ENCODE data around the gene MPV17. TPM values are rescaled to one million over a fixed set of nuclear protein-coding genes. Genes with fewer than 3 reads are reported as not detected.
"Not testable (repeated sequence)": the region's sequence is repeated elsewhere in the genome, so short reads cannot be mapped to it uniquely, and the experiment has no call there.

Gene MPV17
- total RNA-seq, 1 donor from 2014 or later: 71.4 TPM

DNA sequence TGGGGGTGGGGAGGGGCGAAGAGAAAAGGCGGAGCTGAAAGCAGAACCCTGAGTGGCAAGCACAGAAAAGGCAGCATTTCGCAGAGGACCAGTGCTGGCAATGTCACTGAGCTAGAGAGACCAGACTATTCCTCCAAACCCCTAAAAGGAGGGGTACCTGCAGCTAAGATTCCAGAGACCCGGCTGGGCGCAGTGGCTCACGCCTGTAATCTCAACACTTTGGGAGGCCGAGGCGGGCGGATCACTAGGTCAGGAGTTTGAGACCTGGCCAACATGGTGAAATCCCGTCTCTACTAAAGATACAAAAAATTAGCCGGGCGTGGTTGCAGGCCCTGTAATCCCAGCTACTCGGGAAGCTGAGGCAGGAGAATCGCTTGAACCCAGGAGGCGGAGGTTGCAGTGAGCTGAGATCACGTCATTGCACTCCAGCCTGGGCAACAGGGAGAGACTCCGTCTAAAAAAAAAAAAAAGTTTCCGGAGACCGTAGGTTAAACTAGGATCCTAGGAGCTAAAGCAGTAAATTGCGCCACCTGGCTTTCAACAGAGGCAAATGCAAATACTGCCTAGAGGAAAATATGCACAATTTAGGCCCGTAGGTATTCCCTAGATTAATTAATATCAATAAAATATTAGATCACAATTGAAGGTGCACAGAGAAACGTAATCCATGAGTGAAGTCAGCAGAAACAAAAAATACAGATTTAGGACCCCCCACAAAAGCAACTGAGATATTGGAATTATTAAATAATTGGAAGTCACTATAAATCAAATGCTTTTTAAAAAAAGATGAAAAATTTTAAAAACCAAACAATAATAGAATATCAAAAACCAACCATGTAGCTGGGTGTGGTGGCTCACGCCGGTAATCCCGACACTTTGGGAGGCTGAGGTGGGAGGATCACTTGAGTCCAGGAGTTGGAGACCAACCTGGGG lies 19.5 kb downstream of the MPV17 start:
- peak; percentile 85 for DNase-seq (ENCODE audit: low spot score)
- Histone ChIP-seq H3K4me3 (no peak overlapping the region), H4K20me1 (ENCODE audit: low read depth) (peaks cover 23% of the 10 kb centered on the region), H2AFZ (replicated peaks) (peak overlapping the region; percentile 67), H3K79me2 (ENCODE audit: low read depth) (no peaks in the 10 kb centered on the region), H3K27me3 (peaks cover 42% of the 10 kb centered on the region), H3K4me1 (peaks cover 12% of the 10 kb centered on the region), H3K9ac (no peak overlapping the region), H3K36me3 (no peaks in the 10 kb centered on the region), H3F3A (ENCODE audit: low read depth) (peaks cover 6% of the 10 kb centered on the region), H3K9me3 (ENCODE audit: low read depth) (no peaks in the 10 kb centered on the region), H3K27ac (no peak overlapping the region), H3K4me2 (peak overlapping the region; percentile 32)
- no peak overlapping the region for H3K27ac Mint-ChIP-seq
- H3K4me1 Mint-ChIP-seq: no peaks in the 10 kb centered on the region
- no peaks in the 10 kb centered on the region for H3K36me3 Mint-ChIP-seq
- no peaks in the 10 kb centered on the region for H3K9me3 Mint-ChIP-seq
- H3K4me3 Mint-ChIP-seq: no peak overlapping the region
- peaks cover 27% of the 10 kb centered on the region for H3K27me3 Mint-ChIP-seq (ENCODE audit: insufficient read depth, low read depth)
- no peak for TF ChIP-seq EZH2 (IDR thresholded peaks at IDR 0.05)
- TF ChIP-seq, protein P1, sequence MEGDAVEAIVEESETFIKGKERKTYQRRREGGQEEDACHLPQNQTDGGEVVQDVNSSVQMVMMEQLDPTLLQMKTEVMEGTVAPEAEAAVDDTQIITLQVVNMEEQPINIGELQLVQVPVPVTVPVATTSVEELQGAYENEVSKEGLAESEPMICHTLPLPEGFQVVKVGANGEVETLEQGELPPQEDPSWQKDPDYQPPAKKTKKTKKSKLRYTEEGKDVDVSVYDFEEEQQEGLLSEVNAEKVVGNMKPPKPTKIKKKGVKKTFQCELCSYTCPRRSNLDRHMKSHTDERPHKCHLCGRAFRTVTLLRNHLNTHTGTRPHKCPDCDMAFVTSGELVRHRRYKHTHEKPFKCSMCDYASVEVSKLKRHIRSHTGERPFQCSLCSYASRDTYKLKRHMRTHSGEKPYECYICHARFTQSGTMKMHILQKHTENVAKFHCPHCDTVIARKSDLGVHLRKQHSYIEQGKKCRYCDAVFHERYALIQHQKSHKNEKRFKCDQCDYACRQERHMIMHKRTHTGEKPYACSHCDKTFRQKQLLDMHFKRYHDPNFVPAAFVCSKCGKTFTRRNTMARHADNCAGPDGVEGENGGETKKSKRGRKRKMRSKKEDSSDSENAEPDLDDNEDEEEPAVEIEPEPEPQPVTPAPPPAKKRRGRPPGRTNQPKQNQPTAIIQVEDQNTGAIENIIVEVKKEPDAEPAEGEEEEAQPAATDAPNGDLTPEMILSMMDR (IDR thresholded peaks at IDR 0.05): peak; percentile 93
- TF ChIP-seq EZH2phosphoT487 (IDR thresholded peaks at IDR 0.05): no peak

DNA sequence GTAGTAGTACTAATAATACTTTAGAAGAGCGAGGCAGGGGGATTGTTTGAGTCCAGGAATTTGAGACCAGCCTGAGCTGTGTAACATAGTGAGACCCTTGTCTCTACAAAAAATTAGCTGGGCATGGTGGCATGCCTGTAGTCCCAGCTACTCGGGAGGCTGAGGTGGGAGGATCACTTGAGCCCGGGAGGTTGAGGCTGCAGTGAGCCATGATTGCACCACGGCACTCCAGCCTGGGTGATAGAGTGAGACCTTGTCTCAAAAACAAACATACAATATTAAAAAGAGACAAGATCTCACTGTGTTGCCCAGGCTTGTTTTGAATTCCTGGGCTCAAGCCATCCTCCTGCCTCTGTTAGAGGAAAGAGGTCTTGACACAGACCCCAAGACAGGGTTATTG lies 22.3 kb downstream of the MPV17 start:
- H3K4me1 ChIP-seq; H3K36me3 ChIP-seq; H3K4me2 ChIP-seq; DNase-seq (ENCODE audit: low spot score); H3F3A ChIP-seq (ENCODE audit: low read depth); H3K9me3 ChIP-seq (ENCODE audit: low read depth); H3K27ac ChIP-seq; H3K9me3 Mint-ChIP-seq; H3K36me3 Mint-ChIP-seq; H3K4me3 Mint-ChIP-seq; H3K4me3 ChIP-seq; H3K4me1 Mint-ChIP-seq; H4K20me1 ChIP-seq (ENCODE audit: low read depth); H3K9ac ChIP-seq; H3K79me2 ChIP-seq (ENCODE audit: low read depth); H2AFZ ChIP-seq (replicated peaks); H3K27ac Mint-ChIP-seq: not testable (repeated sequence)
- peaks cover 14% of the 10 kb centered on the region for H3K27me3 ChIP-seq
- H3K27me3 Mint-ChIP-seq (ENCODE audit: insufficient read depth, low read depth): peaks cover 14% of the 10 kb centered on the region

DNA sequence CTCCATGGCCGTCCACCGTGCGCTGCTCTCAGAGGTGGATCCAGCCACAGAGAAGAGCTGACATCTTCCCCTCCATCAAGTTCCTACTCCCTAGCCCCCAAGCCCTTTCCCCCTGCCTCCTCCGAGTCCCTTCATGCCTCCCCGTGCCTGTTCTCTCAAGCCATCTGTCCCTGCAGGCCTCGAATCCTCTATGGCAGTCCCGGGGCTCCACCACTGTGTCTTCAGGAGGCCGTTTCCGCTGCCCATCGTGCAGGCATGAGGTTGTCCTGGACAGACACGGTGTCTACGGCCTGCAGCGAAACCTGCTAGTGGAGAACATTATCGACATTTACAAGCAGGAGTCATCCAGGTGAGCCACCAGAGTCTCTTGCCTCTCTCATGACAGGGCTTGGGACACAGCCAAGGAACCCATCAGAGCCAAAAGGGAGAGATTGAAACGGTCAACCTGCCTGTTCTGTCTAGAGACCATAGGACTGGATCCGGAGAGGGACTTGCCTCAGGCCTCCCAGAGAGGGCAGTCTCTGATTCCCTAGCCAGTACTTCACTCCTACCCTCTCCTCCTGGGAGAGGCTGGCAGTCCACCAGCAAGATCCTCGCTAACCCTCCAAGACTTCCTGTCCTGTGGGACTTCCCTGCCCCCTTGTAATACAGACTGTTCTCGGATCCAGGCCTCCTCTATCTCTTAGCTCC lies 24.4 kb downstream of the MPV17 start:
- Histone ChIP-seq H3K4me2 (no peak overlapping the region), H3K79me2 (ENCODE audit: low read depth) (no peaks in the 10 kb centered on the region), H3K27ac (no peak overlapping the region), H3K4me3 (no peak overlapping the region), H3K4me1 (no peaks in the 10 kb centered on the region), H3F3A (ENCODE audit: low read depth) (no peaks in the 10 kb centered on the region), H3K27me3 (no peaks in the 10 kb centered on the region), H2AFZ (replicated peaks) (no peak overlapping the region), H3K36me3 (no peaks in the 10 kb centered on the region), H3K9ac (no peak overlapping the region), H4K20me1 (ENCODE audit: low read depth) (no peaks in the 10 kb centered on the region), H3K9me3 (ENCODE audit: low read depth) (no peaks in the 10 kb centered on the region)
- Mint-ChIP-seq H3K9me3 (no peaks in the 10 kb centered on the region), H3K27me3 (ENCODE audit: insufficient read depth, low read depth) (peaks cover 6% of the 10 kb centered on the region), H3K27ac (no peak overlapping the region), H3K4me1 (no peaks in the 10 kb centered on the region), H3K4me3 (no peak overlapping the region), H3K36me3 (no peaks in the 10 kb centered on the region)
- no peak for TF ChIP-seq EZH2 (IDR thresholded peaks at IDR 0.05)
- no peak for TF ChIP-seq EZH2phosphoT487 (IDR thresholded peaks at IDR 0.05)
- DNase-seq (ENCODE audit: low spot score): no peak

DNA sequence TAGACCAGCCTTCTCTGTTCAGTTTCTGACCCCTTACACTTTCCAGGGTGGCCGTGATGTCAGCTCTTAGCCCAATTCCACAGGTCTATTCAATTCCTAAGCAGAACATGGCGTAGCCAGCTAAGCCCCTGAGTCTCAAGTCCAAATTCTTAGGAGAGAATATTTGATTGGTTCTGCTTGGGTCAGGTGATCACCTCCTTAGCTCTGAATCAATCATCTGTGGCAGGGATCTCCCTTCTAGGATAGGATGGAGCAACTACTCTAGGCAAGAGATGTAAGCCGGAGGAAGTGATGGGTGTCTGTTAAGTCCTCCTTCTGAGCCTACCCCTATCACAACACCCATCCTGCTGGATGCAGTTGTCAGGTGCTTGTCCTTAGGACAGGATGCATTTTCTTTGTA lies 25.7 kb downstream of the MPV17 start:
- no peak for DNase-seq (ENCODE audit: low spot score)
- no peak overlapping the region for H2AFZ ChIP-seq (replicated peaks)
- H3F3A ChIP-seq (ENCODE audit: low read depth): no peaks in the 10 kb centered on the region
- H3K27me3 ChIP-seq: no peaks in the 10 kb centered on the region
- no peak overlapping the region for H3K4me2 ChIP-seq
- no peaks in the 10 kb centered on the region for H3K4me1 ChIP-seq
- no peaks in the 10 kb centered on the region for H3K36me3 ChIP-seq
- no peaks in the 10 kb centered on the region for H3K79me2 ChIP-seq (ENCODE audit: low read depth)
- no peaks in the 10 kb centered on the region for H3K4me1 Mint-ChIP-seq
- TF ChIP-seq, protein P1 (IDR thresholded peaks at IDR 0.05): no peak
- TF ChIP-seq EZH2 (IDR thresholded peaks at IDR 0.05): no peak
- no peak for TF ChIP-seq EZH2phosphoT487 (IDR thresholded peaks at IDR 0.05)
- no peak overlapping the region for H3K9ac ChIP-seq
- no peak overlapping the region for H3K4me3 ChIP-seq
- no peak overlapping the region for H3K4me3 Mint-ChIP-seq
- no peak overlapping the region for H3K27ac Mint-ChIP-seq
- peaks cover 8% of the 10 kb centered on the region for H3K27me3 Mint-ChIP-seq (ENCODE audit: insufficient read depth, low read depth)
- no peaks in the 10 kb centered on the region for H3K36me3 Mint-ChIP-seq
- H3K27ac ChIP-seq: no peak overlapping the region
- H3K9me3 ChIP-seq (ENCODE audit: low read depth): no peaks in the 10 kb centered on the region
- no peaks in the 10 kb centered on the region for H4K20me1 ChIP-seq (ENCODE audit: low read depth)
- no peaks in the 10 kb centered on the region for H3K9me3 Mint-ChIP-seq
